Measurements from ENCODE around the gene RALGPS2. TPM values are rescaled to one million over a fixed set of nuclear protein-coding genes. Genes with fewer than 3 reads are reported as not detected.

RALGPS2 gene
- total and polyA plus RNA-seq, 2 donors (not counting 1 experiment from before 2014, with no cell fraction given): 59.6 to 251 TPM

DNA sequence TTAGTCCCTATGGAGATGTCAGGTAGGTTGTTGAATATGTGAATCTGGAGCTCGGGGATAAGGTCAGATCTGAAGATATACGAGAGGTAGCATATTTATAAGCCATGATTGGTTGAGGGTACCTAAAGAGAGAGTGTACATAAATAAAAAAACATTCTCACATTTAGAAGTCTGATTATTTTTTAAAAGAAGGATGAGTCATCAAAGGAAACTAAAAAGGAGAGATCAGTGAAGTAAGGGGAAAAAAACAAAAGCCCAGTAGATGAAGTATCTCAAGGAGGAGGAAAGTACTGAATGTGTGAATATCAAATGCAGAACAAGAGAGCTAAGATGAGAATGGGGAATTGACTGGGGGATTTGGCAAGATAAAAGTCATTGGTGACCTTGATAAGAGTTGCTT, 161.5 kb downstream of the RALGPS2 start:
- ATAC-seq (ENCODE audit: low read depth) (no peak), DNase-seq (no peak)
- Histone ChIP-seq H4K20me1 (ENCODE audit: control insufficient read depth, insufficient read depth, low read length, poor library complexity, severe bottlenecking) (peaks cover 20% of the 10 kb centered on the region), H2AFZ (ENCODE audit: insufficient read depth, low read depth, low read length, poor library complexity, severe bottlenecking) (no peak overlapping the region), H3K79me2 (ENCODE audit: control insufficient read depth, insufficient read depth, low read length) (peaks cover 8% of the 10 kb centered on the region), H3K4me1 (ENCODE audit: control insufficient read depth in 2 of 2, insufficient read depth in 2 of 2, low read length in 2 of 2) (no peaks in the 10 kb centered on the region), H3K9ac (ENCODE audit: low read length) (no peak overlapping the region), H3K9me3 (ENCODE audit: control extremely low read depth in 1 of 3, control insufficient read depth in 2 of 3, insufficient read depth in 1 of 3, low read length in 2 of 3) (no peaks in the 10 kb centered on the region), H3K27ac (ENCODE audit: low read length in 2 of 2) (peak overlapping the region in 1 of 2 donors; percentile 43), H3K36me3 (replicated peaks in 1 of 2; ENCODE audit: control extremely low read depth in 1 of 2, control insufficient read depth in 1 of 2, extremely low read depth in 1 of 2, insufficient read depth in 2 of 2, low read length in 1 of 2) (peaks cover 29 to 91% of the 10 kb centered on the region in 2 experiments), H3K27me3 (replicated peaks in 1 of 4; ENCODE audit: control extremely low read depth in 1 of 4, control insufficient read depth in 3 of 4, insufficient read depth in 4 of 4, low read length in 3 of 4) (no peaks in the 10 kb centered on the region), H3K4me3 (ENCODE audit: control extremely low read depth in 1 of 5, extremely low read depth in 1 of 5, insufficient read depth in 1 of 5, low read depth in 2 of 5, low read length in 4 of 5) (no peak overlapping the region), H3K4me2 (replicated peaks; ENCODE audit: low read depth, low read length, poor library complexity, severe bottlenecking) (no peak overlapping the region)
- TF ChIP-seq EZH2 (IDR thresholded peaks at IDR 0.05; ENCODE audit: borderline replicate concordance, insufficient read depth, low read depth, low read length, poor library complexity, severe bottlenecking): no peak
- TF ChIP-seq, protein P1, sequence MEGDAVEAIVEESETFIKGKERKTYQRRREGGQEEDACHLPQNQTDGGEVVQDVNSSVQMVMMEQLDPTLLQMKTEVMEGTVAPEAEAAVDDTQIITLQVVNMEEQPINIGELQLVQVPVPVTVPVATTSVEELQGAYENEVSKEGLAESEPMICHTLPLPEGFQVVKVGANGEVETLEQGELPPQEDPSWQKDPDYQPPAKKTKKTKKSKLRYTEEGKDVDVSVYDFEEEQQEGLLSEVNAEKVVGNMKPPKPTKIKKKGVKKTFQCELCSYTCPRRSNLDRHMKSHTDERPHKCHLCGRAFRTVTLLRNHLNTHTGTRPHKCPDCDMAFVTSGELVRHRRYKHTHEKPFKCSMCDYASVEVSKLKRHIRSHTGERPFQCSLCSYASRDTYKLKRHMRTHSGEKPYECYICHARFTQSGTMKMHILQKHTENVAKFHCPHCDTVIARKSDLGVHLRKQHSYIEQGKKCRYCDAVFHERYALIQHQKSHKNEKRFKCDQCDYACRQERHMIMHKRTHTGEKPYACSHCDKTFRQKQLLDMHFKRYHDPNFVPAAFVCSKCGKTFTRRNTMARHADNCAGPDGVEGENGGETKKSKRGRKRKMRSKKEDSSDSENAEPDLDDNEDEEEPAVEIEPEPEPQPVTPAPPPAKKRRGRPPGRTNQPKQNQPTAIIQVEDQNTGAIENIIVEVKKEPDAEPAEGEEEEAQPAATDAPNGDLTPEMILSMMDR (IDR thresholded peaks at IDR 0.05): no peak
- CTCF ChIA-PET: interaction anchor here (1.0 to 2.9 kb wide), 3 partner anchors 10 to 354 kb away, joined by 3 to 12 read pairs (median 6); no protein-coding TSS in a partner anchor
- no CpG with 5 or more reads among the region's 2 CpGs for WGBS (ENCODE audit: insufficient coverage)
- no peak overlapping the region for H3K4me3 Mint-ChIP-seq
- H3K9me3 Mint-ChIP-seq (ENCODE audit: insufficient read depth): no peaks in the 10 kb centered on the region
- POLR2A ChIA-PET: no interaction called here
- H3K4me1 Mint-ChIP-seq: peaks cover 5% of the 10 kb centered on the region
- intact Hi-C loops (cut with micrococcal nuclease): loop anchor here (5.0 kb wide), 1 partner anchor 34 kb away; no protein-coding TSS in a partner anchor
- H3K27ac Mint-ChIP-seq: peak overlapping the region; percentile 65
- no peaks in the 10 kb centered on the region for H3K27me3 Mint-ChIP-seq

DNA sequence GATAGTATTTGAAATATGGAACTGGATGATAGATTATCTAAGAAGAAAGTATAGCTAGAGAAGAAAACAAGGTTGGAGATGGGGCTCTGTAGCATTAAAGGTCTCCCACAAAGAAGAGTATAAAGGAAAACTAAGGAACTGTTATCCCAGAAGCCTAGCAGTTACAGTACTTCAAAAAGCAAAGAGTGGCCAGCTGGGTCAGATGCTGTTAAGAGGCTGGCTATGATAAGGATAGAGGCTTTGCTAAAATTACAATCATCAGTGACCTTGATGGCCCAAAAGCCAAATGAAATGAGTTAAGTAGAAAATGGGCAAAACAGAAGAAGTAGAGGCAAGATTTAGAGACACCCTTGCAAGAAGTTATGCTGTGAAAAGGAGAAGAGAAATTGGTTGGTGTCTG, 170.9 kb downstream of the RALGPS2 start:
- peaks cover 17% of the 10 kb centered on the region for H3K4me1 Mint-ChIP-seq
- no peaks in the 10 kb centered on the region for H3K27me3 Mint-ChIP-seq
- H3K4me3 Mint-ChIP-seq: no peak overlapping the region
- POLR2A ChIA-PET: no interaction called here
- Histone ChIP-seq H3K27ac (ENCODE audit: low read length in 2 of 2) (peak overlapping the region in 1 of 2 donors; percentile 55), H2AFZ (ENCODE audit: insufficient read depth, low read depth, low read length, poor library complexity, severe bottlenecking) (no peak overlapping the region), H3K4me2 (replicated peaks; ENCODE audit: low read depth, low read length, poor library complexity, severe bottlenecking) (no peak overlapping the region), H4K20me1 (ENCODE audit: control insufficient read depth, insufficient read depth, low read length, poor library complexity, severe bottlenecking) (peaks cover 13% of the 10 kb centered on the region), H3K79me2 (ENCODE audit: control insufficient read depth, insufficient read depth, low read length) (peaks cover 11% of the 10 kb centered on the region), H3K4me3 (ENCODE audit: control extremely low read depth in 1 of 5, extremely low read depth in 1 of 5, insufficient read depth in 1 of 5, low read depth in 2 of 5, low read length in 4 of 5) (no peak overlapping the region), H3K4me1 (ENCODE audit: control insufficient read depth in 2 of 2, insufficient read depth in 2 of 2, low read length in 2 of 2) (no peaks in the 10 kb centered on the region), H3K9ac (ENCODE audit: low read length) (no peak overlapping the region), H3K27me3 (replicated peaks in 1 of 4; ENCODE audit: control extremely low read depth in 1 of 4, control insufficient read depth in 3 of 4, insufficient read depth in 4 of 4, low read length in 3 of 4) (no peaks in the 10 kb centered on the region), H3K36me3 (replicated peaks in 1 of 2; ENCODE audit: control extremely low read depth in 1 of 2, control insufficient read depth in 1 of 2, extremely low read depth in 1 of 2, insufficient read depth in 2 of 2, low read length in 1 of 2) (peaks cover 32 to 84% of the 10 kb centered on the region in 2 experiments), H3K9me3 (ENCODE audit: control extremely low read depth in 1 of 3, control insufficient read depth in 2 of 3, insufficient read depth in 1 of 3, low read length in 2 of 3) (peaks cover 0 to 1% (median 0%) of the 10 kb centered on the region in 3 donors)
- peaks cover 7% of the 10 kb centered on the region for H3K9me3 Mint-ChIP-seq (ENCODE audit: insufficient read depth)
- ATAC-seq (ENCODE audit: low read depth): no peak
- intact Hi-C loops (cut with micrococcal nuclease): loop anchor here (5.0 to 10.0 kb wide), 3 partner anchors 111 to 989 kb away; partner anchors contain the start of gene TOR1AIP1
- TF ChIP-seq, protein P1 (IDR thresholded peaks at IDR 0.05): no peak
- TF ChIP-seq EZH2 (IDR thresholded peaks at IDR 0.05; ENCODE audit: borderline replicate concordance, insufficient read depth, low read depth, low read length, poor library complexity, severe bottlenecking): no peak
- CTCF ChIA-PET: no interaction called here
- H3K27ac Mint-ChIP-seq: peak overlapping the region; percentile 12
- DNase-seq: no peak

All from B cell (primary cell).